GM21360 (cell line): ENCODE results near the gene APBA1.

Source experiments
- ATAC-seq: cut with Tn5 transposase; IDR thresholded peaks from one replicate; pipeline ENCODE4 v1.9.1; 2021; ENCODE audit warnings: mild to moderate bottlenecking, moderate library complexity; ENCODE audit not compliant: unreplicated experiment

The APBA1 gene

DNA sequence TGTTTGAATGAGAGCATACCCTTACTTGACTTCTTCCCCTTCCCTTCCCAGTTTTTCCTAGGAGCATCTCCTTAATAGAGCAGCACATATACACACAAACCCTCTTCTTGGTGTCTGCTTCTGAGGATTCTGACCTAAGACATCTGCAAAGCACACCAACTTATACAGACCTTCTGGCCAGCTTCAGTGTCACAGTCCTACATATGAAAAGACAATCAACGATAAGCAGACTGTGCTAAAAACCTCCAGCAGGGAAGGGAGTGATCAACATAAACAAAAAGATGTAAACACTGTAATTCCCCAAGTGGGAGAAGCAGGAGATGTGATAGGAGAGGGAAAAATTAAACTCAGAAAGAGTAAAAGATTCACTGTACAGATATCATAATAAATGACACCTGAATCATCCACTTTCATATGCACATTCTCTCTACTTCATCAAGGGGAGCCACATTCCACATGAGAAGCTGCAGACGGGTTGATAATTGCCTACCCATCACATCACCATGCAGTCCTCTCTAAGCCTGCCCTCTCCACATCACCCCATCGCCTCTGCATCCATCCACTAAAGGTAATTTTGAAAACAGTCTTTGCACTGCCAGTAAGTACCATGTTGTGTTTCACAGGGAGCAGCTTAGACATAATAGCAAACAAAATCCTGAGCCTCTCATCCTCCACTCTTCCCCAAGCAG is 13.0 kb downstream of the APBA1 start:
- no peak for ATAC-seq

DNA sequence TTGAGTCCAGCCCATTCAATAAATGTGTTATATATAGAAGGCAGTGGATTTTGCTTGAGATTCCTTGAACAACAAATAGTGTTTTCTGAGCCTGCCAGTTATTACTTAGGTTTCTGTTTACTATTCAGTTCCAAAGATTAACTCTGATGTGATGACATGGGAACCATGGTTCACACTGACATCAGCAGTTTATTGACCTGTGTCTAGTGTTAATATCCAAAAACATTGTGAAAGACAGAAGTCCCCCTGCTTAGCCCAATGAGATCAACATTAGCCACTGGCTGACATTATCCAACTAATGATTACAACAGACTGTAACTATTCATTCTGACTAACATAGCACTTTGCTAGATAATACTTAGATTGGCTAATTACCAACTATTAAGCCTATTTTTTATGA is 14.9 kb downstream of the APBA1 start:
- ATAC-seq, result no peak

DNA sequence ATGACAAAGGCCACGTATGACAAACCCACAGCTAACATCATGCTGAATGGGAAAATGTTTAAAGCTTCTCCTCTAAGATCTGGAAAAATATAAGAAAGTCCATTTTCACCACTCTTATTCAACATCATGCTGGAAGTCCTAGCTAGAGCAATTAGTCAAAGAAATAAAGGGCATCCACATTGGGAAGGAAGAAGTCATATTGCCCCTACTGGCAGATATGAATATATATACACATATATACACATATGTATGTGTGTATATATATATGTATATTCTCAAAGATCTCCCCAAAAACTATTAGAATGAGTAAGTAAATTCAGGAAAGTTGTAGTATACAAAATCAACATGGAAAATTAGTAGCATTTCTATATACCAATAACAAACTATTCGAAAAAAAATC is 17.1 kb downstream of the APBA1 start:
- ATAC-seq, result no peak

DNA sequence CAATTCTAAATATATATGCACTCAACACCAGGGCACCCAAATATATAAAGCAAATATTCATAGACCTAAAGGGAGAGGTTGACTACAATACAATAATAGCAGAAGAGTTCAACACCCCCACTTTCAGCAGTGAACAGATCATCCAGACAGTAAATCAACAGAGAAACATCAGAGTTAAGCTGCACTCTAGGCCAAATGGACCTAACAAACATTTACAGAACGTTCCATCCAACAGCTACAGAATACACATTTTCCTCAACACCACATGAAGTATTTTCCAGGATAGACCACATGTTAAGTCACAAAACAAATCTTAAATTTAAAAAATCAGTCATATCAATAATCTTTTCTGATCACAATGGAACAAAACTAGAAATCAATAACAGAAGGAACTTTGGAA is 18.9 kb downstream of the APBA1 start:
- no peak for ATAC-seq

DNA sequence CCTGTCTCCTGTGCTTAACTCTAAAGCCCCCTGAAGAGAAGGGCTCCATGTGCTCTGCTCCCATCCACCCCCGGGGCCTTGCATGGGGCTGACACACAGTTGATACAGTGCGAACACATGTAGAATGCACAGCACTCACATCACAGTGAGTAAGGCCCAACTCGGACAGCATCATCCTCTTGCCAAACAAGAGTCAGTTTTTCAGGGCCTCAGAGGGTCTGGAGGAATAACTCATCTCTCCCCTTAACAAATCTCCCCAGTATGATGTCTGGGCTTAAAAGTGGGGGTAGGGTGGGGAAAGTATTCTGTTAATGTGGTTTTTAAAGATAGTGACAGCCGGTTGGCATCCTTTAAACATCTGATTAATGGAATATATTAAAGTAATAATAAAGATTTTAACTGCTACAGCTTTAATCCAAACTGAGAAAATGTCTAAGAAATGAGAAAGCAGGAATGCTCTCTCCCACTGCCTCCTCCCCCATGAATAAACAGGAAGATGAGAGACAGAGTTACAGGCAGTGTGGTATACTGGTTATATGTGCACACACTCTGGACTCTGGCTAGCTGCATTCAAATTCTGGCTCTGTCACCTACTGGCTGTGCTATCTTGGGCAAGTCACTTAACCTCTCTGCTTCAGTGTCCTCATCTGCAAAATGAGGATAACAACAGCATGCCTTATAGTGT is 22.5 kb downstream of the APBA1 start:
- no peak for ATAC-seq

DNA sequence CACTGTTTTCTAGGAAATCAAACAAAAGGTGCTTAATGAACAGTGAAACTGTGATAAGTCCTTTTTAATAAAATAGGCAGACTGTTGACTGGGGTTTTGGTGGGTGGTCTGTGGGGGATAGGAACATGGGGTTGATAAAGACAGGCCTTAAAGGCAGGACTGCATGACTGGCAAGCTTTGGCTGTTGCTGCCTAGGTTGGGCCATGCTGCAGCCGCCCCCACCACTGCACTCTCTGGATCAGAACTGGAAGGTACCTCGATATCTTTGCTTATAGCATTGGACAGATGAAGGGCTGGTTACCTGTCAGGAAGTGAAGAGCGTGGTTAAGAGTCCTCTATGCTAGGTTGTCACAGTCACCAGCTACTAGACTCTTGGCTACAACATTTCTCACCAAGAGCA is 24.4 kb downstream of the APBA1 start:
- ATAC-seq, result no peak

DNA sequence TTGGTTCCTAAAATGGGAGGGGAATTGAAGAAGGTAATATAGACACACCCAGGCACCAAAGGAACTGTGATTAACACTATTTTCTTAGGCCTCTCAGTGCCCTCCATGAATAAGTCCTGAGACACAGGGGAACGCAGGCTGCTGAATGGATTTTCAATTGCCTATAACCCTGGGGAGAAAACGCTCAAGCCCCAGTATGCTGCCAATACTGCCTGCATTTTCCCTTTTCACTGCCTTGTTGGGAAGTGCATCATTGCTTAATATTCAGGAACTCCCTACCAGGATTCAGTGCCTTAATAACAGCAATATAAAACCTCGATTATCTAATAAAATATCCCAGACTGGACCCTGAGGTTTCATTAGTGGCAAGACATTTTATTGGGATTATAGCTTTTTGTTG is 25.4 kb downstream of the APBA1 start:
- no peak for ATAC-seq

DNA sequence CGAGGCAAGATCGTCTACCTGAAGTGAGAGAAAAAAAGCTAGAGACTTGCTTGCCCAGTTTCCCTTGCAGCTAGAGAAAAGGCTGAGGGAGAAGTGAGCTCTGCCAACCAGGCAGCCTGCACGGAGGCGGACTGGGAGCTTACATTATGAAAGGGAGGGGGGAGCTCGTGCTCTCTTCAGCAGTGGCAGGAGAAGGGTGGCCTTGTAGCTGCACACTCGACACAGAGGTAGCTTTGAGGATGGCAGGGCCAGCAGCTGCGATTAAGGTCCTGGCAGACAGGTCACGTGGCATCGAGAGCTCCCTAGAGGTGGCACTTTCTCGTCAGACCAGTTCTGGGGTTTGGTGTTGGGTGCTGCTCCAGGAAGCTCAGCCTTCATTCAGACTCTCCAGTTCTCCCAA is 26.7 kb downstream of the APBA1 start:
- no peak for ATAC-seq

DNA sequence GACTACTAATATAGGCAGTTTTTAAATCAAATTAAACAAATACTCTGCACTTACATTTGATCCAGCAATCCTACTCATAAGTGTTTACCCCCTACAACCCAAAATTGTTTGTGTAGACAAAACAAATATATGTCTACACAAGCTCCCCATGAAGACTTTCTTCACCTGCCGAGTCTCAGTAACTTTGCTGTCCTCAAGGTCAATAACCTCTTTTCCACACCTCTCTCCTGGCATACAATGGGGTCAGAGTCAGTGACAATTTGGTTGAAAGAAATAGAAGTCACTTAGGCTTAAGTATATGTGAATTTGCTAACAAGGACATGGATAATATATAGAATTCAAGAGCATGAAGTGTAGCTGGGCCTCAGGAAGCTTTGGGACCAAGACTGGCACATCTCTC is 29.1 kb downstream of the APBA1 start:
- ATAC-seq, result no peak

DNA sequence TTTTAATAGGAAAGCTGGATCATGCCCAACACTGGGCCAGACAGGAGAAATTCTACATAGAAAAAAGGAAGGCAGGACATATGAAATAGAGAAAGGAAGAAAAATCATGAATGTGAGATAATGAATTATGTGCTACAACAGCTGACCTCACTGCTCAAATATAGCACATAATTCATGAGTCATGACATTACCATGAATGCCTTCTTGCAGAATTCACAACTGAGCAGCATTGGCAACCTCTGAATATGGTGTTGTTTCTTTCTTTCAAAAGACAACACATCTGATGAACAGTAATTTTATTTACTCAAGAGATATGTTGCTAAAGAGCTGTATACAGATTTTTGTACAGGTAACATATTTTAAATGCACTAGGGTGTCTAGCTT is 34.4 kb downstream of the APBA1 start:
- ATAC-seq, result no peak

DNA sequence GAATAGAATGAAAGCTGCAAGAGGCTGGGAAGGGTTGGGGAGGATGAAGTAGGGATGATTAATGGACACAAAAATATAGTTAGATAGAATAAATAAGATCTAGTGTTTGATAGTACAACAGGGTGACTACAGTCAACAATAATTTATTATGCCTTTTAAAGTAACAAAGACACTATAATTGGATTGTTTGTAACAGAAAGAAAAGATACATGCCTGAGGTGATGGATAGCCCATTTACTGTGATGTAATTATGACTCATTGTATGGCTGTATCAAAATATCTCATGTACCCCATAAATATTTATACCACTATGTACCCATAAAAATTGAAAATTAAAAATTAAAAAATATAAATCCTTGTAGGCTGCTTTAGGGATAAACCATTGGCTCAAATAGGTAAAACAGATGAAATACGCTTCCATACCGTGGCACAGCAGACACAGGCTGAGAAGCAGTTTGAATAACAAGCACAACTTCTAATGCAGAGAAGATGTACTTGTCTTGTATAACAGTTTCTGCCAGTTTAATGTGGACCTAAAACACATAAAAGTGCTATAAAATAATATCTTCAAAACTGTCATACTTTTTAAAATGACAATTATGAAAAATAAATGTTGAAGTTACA is 34.9 kb downstream of the APBA1 start:
- no peak for ATAC-seq

DNA sequence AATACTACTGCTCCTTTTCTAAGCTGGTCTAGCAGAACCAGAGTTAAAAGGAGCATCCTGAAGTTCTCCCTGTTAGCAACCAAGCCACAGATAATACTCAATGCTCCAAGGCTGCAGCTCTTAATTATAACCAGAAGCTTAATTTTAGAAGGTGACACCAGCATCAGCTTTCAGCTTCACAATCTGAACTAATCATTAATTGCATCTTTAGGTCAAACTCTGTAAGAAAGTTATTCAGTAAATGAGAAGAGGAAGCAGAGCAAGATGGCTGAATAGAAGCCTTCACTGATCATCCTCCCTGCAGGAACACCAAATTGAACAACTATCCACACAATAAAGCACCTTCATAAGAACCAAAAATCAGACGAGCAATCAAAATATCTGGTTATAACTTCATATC is 38.5 kb downstream of the APBA1 start:
- no peak for ATAC-seq

DNA sequence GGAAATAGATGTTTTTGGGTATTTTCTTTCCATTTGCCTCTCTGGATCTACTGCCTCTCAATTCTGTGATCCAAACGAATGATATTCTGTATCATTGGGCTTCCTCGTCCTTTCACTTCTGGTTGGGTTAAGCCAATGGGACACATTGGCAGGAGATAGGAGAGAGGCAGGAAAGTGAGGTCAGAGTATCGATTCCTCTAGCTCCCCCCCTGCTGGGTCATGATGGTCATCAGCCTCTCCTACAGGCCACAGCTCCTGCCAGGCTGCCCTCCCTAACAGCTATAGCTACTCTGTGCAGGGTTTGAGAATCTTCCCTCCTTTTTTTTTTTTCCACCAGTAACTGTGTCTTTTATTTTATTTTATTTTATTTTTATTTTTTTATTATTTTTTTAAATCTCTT is 39.4 kb downstream of the APBA1 start:
- ATAC-seq, result no peak

DNA sequence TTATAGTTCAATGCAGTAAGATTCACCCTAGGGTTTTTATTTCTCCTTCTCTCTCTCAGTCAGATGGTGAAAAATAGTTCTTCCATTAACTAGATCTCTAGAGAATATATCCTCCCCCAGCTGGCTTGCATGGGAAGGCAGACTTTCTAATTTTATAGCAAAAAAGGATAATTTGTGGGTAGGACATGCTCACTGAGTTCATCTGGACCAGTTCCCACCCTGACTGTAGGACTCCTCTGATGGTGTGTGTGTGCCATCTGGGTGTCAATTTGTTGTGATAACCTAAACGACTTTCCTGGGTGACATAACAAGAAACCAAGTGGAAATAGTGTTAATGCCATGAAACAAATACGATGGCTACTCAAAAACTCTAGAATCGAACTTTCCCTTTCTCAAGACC is 44.9 kb downstream of the APBA1 start:
- no peak for ATAC-seq

DNA sequence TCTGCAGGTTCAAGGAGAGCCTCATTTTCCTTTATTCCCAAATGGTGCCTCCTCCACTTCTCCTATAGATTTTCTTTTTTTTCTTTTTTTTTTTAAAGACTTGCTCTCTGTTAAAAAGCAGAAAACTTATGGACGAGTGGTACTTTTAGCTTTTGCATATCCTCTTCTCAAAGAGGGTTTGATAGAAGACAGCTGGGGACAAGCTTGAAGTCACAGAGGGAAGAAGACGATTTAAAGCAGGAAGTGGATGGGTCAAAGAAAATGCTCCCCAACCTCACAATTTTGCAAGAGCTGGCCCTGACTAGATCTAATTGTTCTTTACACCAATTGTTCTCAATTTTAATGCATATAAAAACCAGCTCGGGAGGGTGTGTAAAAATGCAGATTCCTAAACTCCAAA is 48.9 kb downstream of the APBA1 start:
- no peak for ATAC-seq

DNA sequence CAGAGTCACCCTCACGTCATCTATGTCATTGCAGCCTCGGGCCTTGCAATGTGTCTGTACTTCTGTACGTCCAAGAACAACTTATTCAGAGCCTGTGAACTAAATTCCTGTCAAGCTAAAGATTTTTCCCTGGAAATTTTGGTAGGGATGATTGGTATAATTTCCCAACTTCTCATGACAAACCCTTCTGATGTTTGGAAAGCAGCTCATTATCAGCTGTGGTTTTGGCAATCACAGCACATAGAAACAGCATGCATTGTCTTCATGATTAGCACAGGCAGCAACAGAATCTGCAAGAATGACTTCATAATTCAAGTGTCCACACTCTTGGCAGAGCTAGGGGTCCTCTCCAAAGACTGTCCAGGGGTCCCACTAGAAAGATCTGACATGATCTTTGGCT is 49.5 kb downstream of the APBA1 start:
- ATAC-seq, result no peak

DNA sequence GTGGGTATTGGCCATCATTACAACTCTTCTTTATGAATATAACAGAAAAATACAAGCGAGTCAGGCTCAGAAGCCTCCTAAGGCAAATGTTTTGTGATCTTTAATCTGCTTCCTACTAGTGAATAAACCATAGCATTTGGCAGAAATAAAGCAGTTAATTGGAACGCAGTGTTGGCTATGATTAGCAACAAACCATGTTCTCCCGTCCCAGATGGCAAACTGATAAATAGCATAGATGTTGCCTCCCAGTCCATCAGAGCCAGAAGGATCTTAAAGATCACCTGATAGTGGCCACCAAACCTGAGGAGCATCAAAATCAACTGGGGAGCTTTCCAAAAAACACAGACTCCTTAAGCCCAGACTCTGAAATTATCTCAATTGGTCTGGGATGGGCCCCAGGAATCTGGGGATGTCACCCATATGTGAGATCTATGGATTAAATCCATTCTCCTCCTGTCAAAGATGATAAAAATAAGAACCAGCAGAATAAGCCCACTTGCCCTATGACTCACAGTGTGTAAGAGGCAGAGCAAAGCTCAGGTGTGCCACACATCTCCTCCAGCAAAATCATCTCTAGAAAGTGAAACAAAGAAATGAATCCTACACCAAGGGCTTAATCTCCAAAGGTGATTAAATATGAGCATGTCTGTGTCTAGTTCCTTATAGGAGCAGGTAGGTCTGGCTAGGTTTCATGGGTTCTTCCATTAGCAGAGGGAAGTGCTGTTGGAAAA is 50.3 kb downstream of the APBA1 start:
- ATAC-seq, result no peak

DNA sequence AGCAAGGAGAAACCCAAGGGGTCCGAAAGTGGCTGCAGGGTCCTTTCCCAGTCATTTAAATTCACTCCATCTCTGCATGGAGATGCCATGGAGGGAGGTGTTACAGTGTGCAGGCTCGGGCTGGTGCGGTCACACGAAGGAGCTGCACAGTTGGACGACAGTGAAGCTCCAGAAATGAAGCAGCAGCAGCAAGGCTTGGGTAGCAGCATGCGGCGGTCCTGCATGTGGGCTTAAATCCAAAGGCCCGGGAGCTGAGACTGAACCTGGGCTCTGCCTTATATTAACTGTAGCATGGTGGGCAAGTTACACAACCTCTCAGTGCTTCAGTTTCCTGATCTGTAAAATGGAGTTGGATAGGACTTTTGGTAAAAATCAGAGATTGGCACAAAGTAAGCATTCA is 51.4 kb downstream of the APBA1 start:
- ATAC-seq, result no peak

DNA sequence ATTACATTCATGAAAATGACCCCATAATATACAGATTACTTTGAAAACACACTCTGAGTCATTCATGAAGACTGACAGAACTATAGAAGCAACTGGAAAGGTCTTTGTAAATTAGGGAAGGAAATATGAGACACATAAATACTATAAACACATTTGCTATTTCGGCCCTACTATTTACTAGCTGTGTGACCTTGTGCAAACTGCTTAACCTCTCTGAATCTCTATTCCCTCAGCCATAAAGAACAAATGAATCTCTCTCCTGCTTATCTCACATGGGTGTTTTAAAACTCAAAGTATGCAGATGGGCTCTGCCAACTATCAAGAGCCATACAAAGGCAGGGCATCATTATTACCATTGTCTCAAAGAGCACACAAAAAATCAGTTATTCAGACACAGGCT is 52.9 kb downstream of the APBA1 start:
- no peak for ATAC-seq

DNA sequence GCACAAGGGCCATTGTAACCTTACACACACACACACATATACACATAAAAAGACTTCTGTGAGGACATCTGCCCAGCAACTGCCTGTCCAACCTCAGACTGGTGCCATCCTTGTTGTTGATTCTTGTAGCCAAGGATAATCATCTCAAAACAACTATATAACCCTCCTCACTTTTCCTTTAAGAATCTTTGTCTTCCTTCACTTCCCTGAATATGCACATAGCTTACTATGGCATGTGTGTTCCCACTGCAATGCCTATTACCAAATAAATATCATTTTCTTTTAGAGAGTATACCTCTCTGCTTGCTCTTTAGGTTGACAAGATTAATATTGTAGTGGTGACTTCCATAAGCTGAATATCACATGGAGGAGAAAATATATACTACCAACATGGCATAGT is 55.2 kb downstream of the APBA1 start:
- ATAC-seq, result no peak

DNA sequence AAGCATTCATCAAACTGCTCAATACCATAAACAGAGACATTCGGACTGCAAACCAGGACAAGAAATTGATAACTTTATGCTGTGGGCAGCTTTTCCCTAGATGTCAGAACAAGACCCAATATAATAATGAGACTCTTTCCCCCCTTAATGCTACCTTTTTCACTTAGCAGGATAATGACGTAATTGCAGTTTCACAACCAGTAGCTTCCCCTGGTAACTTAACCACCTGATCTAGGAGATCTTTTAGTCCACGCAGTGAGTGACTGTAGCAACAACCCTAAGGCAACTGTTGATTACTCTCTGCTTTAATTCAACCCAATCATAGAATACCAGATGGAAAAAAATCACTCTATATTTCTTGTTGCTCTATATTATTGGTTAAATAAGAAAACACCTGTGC is 56.3 kb downstream of the APBA1 start:
- ATAC-seq, result no peak

DNA sequence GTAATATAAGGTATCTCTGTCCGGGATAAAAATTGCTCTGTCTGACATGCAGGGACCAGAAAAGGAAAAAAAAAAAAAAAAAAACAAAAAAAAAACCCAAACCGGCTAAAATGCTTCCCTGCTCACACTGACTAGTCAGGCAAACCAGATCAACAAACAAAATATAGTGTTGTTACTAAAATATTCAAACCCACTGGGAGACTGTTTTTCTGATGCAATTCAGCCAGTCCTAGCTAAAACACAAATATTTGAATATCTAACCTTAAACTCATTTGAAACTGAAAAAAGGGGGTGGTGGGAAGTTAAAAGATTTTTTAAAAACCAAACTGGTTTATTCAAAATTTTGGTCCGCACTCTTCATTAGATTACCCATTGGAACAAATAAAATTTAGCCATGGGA is 61.0 kb downstream of the APBA1 start:
- no peak for ATAC-seq
